ENCODE measurements around the gene SP3. TPM values are rescaled to one million over a fixed set of nuclear protein-coding genes. Genes with fewer than 3 reads are reported as not detected.

SP3 gene
- polyA plus RNA-seq, 3 donors: 44.8 to 66.2 (median 54.2) TPM

DNA sequence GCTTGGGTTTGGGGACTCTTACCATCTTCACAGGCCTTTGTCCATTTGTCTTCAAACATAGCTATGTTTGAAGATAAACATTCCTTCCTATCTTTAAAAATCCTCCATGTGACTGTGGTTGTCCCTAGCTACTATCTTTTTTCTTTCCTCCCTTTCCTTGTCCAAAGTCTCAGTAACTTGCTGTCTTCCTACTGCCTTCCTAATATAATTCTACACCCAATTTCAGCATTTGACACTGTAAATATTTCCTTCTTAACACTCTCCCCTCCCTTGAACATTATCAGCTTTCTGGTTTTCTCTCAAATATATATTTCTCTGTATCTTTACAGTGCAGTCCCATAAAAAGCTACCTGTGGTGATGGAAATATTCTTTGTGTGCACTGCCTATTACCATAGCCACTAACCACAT is 5.3 kb upstream of the SP3 start:
- no peak overlapping the region for H3K4me2 ChIP-seq (replicated peaks; ENCODE audit: extremely low read depth, low read length, poor library complexity, severe bottlenecking)
- intact Hi-C loops (cut with micrococcal nuclease): no loop called here
- H3K4me1 Mint-ChIP-seq: peaks cover 24% of the 10 kb centered on the region
- H3K4me1 ChIP-seq (ENCODE audit: control insufficient read depth in 1 of 2, insufficient read depth in 2 of 2, low read length in 2 of 2): peaks cover 22 to 26% of the 10 kb centered on the region in 2 donors
- no peaks in the 10 kb centered on the region for H3K9me3 Mint-ChIP-seq
- no peaks in the 10 kb centered on the region for H3K9me3 ChIP-seq (replicated peaks in 1 of 2; ENCODE audit: control insufficient read depth in 1 of 2, insufficient read depth in 1 of 2, low read length in 2 of 2)
- H3K27ac ChIP-seq (ENCODE audit: low read depth in 1 of 2, low read length in 2 of 2): no peak overlapping the region
- no peaks in the 10 kb centered on the region for H3K27me3 ChIP-seq (ENCODE audit: control insufficient read depth in 2 of 2, insufficient read depth in 2 of 2, low read length in 2 of 2)
- no peak overlapping the region for H3K4me3 Mint-ChIP-seq
- no peak overlapping the region for H3K4me3 ChIP-seq (replicated peaks in 1 of 3; ENCODE audit: low read depth in 2 of 3, low read length in 3 of 3)
- no peak overlapping the region for H3K27ac Mint-ChIP-seq
- DNase-seq: no peak
- H3K27me3 Mint-ChIP-seq (ENCODE audit: low read depth in 3 of 3): peaks cover 0 to 10% (median 4%) of the 10 kb centered on the region in 3 donors
- no peaks in the 10 kb centered on the region for H4K20me1 ChIP-seq (ENCODE audit: insufficient read depth, low read length)
- TF ChIP-seq, protein P1, sequence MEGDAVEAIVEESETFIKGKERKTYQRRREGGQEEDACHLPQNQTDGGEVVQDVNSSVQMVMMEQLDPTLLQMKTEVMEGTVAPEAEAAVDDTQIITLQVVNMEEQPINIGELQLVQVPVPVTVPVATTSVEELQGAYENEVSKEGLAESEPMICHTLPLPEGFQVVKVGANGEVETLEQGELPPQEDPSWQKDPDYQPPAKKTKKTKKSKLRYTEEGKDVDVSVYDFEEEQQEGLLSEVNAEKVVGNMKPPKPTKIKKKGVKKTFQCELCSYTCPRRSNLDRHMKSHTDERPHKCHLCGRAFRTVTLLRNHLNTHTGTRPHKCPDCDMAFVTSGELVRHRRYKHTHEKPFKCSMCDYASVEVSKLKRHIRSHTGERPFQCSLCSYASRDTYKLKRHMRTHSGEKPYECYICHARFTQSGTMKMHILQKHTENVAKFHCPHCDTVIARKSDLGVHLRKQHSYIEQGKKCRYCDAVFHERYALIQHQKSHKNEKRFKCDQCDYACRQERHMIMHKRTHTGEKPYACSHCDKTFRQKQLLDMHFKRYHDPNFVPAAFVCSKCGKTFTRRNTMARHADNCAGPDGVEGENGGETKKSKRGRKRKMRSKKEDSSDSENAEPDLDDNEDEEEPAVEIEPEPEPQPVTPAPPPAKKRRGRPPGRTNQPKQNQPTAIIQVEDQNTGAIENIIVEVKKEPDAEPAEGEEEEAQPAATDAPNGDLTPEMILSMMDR (IDR thresholded peaks at IDR 0.05): no peak
- no peak overlapping the region for H2AFZ ChIP-seq (ENCODE audit: insufficient read depth, low read depth, low read length, poor library complexity, severe bottlenecking)
- H3K36me3 ChIP-seq (replicated peaks in 1 of 2; ENCODE audit: control insufficient read depth in 1 of 2, insufficient read depth in 2 of 2, low read length in 2 of 2): no peaks in the 10 kb centered on the region
- peaks cover 21% of the 10 kb centered on the region for H3K79me2 ChIP-seq (ENCODE audit: insufficient read depth, low read length)
- H3K9ac ChIP-seq (ENCODE audit: insufficient read depth, low read length, poor library complexity, severe bottlenecking): no peak overlapping the region
- H3K36me3 Mint-ChIP-seq: peaks cover 3 to 4% of the 10 kb centered on the region in 2 donors

DNA sequence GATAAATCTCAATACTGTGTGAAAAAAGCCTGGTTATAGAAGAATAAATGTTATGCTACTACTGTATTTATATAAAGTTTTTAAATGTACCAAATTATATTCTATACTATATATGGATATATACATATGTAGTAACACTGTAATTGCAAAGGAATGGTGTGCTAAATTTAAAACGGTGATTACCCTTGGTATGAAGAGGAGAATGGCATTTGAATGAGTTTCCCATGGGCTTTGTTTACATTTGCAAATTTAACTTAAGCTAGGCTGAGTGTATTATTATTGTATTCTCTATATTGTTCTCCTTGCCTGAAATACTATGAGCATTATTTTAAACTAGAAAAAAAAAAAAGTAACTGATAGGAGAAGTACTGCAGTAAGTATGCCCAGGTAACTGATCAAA is 4.7 kb upstream of the SP3 start:
- H3K9me3 ChIP-seq (replicated peaks in 1 of 2; ENCODE audit: control insufficient read depth in 1 of 2, insufficient read depth in 1 of 2, low read length in 2 of 2): no peaks in the 10 kb centered on the region

More for the DNA sequence above, 4.7 kb upstream of the SP3 start:
- peaks cover 22 to 26% of the 10 kb centered on the region in 2 donors for H3K4me1 ChIP-seq (ENCODE audit: control insufficient read depth in 1 of 2, insufficient read depth in 2 of 2, low read length in 2 of 2)
- H3K27me3 ChIP-seq (ENCODE audit: control insufficient read depth in 2 of 2, insufficient read depth in 2 of 2, low read length in 2 of 2): no peaks in the 10 kb centered on the region
- H3K4me3 Mint-ChIP-seq: no peak overlapping the region
- peaks cover 0 to 11% (median 4%) of the 10 kb centered on the region in 3 donors for H3K27me3 Mint-ChIP-seq (ENCODE audit: low read depth in 3 of 3)
- no peak overlapping the region for H3K4me2 ChIP-seq (replicated peaks; ENCODE audit: extremely low read depth, low read length, poor library complexity, severe bottlenecking)
- no peak for DNase-seq
- no CpG with 5 or more reads among the region's 1 CpG for WGBS (ENCODE audit: insufficient coverage)
- H3K9me3 Mint-ChIP-seq: no peaks in the 10 kb centered on the region
- H3K4me3 ChIP-seq (replicated peaks in 1 of 3; ENCODE audit: low read depth in 2 of 3, low read length in 3 of 3): no peak overlapping the region
- intact Hi-C loops (cut with micrococcal nuclease): loop anchor here (5.0 to 10.0 kb wide), 3 partner anchors 43 to 67 kb away; no protein-coding TSS in a partner anchor
- peaks cover 23% of the 10 kb centered on the region for H3K79me2 ChIP-seq (ENCODE audit: insufficient read depth, low read length)
- peaks cover 24% of the 10 kb centered on the region for H3K4me1 Mint-ChIP-seq
- no peaks in the 10 kb centered on the region for H4K20me1 ChIP-seq (ENCODE audit: insufficient read depth, low read length)
- peaks cover 3 to 4% of the 10 kb centered on the region in 2 donors for H3K36me3 Mint-ChIP-seq
- H3K9ac ChIP-seq (ENCODE audit: insufficient read depth, low read length, poor library complexity, severe bottlenecking): no peak overlapping the region
- no peaks in the 10 kb centered on the region for H3K36me3 ChIP-seq (replicated peaks in 1 of 2; ENCODE audit: control insufficient read depth in 1 of 2, insufficient read depth in 2 of 2, low read length in 2 of 2)
- TF ChIP-seq, protein P1 (IDR thresholded peaks at IDR 0.05): no peak
- no peak overlapping the region for H3K27ac ChIP-seq (ENCODE audit: low read depth in 1 of 2, low read length in 2 of 2)
- H3K27ac Mint-ChIP-seq: no peak overlapping the region
- no peak overlapping the region for H2AFZ ChIP-seq (ENCODE audit: insufficient read depth, low read depth, low read length, poor library complexity, severe bottlenecking)

Data from CD14-positive monocyte (primary cell).